ENCODE data around the gene RRP15. TPM values are rescaled to one million over a fixed set of nuclear protein-coding genes. Genes with fewer than 3 reads are reported as not detected.

RRP15 gene
- polyA plus RNA-seq, 3 donors from 2014 or later: 6.4 to 12.8 (median 10.3) TPM

GRCh38 chr1:218382261-218382660, 97.2 kb downstream of the RRP15 start:
- DNase-seq: no peak
- peaks cover 0 to 6% (median 0%) of the 10 kb centered on the region in 3 donors for H3K27me3 Mint-ChIP-seq (ENCODE audit: low read depth in 3 of 3)

GRCh38 chr1:218383051-218383450, 98.0 kb downstream of the RRP15 start:
- no peak overlapping the region for H3K27ac Mint-ChIP-seq
- H3K4me1 Mint-ChIP-seq: no peaks in the 10 kb centered on the region
- peaks cover 0 to 4% (median 0%) of the 10 kb centered on the region in 6 donors for H3K9me3 Mint-ChIP-seq
- no peaks in the 10 kb centered on the region for H3K36me3 Mint-ChIP-seq
- H3K4me3 Mint-ChIP-seq: no peak overlapping the region
- H3K27me3 Mint-ChIP-seq (ENCODE audit: low read depth in 3 of 3): peaks cover 0 to 4% (median 0%) of the 10 kb centered on the region in 3 donors
- DNase-seq: no peak

More at GRCh38 chr1:218382261-218382660, 97.2 kb downstream of the RRP15 start:
- Mint-ChIP-seq H3K4me1 (peaks cover 5 to 6% of the 10 kb centered on the region in 2 donors), H3K27ac (no peak overlapping the region), H3K36me3 (no peaks in the 10 kb centered on the region), H3K4me3 (no peak overlapping the region), H3K9me3 (peaks cover 0 to 4% (median 0%) of the 10 kb centered on the region in 6 donors)

GRCh38 chr1:218383681-218384080, 98.6 kb downstream of the RRP15 start:
- H3K27me3 Mint-ChIP-seq (ENCODE audit: low read depth in 3 of 3): peaks cover 0 to 4% (median 2%) of the 10 kb centered on the region in 3 donors
- H3K27ac Mint-ChIP-seq: no peak overlapping the region
- H3K36me3 Mint-ChIP-seq: no peaks in the 10 kb centered on the region

GRCh38 chr1:218384581-218384993, 99.5 kb downstream of the RRP15 start:
- peaks cover 0 to 4% (median 0%) of the 10 kb centered on the region in 6 donors for H3K9me3 Mint-ChIP-seq
- no peak for DNase-seq
- no peaks in the 10 kb centered on the region for H3K4me1 Mint-ChIP-seq
- no peak overlapping the region for H3K4me3 Mint-ChIP-seq
- H3K27ac Mint-ChIP-seq: no peak overlapping the region
- H3K36me3 Mint-ChIP-seq: no peaks in the 10 kb centered on the region
- peaks cover 0 to 4% (median 2%) of the 10 kb centered on the region in 3 donors for H3K27me3 Mint-ChIP-seq (ENCODE audit: low read depth in 3 of 3)

More at GRCh38 chr1:218383681-218384080, 98.6 kb downstream of the RRP15 start:
- Mint-ChIP-seq H3K4me1 (no peaks in the 10 kb centered on the region), H3K4me3 (no peak overlapping the region), H3K9me3 (peaks cover 0 to 4% (median 0%) of the 10 kb centered on the region in 6 donors)
- DNase-seq: no peak

Other genes with a start within 250 kb of the RRP15 start
- under 1 TPM in 1 of 3 donors, not detected in 2; 0.07 TPM for gene TGFB2, start 60.0 kb downstream of the RRP15 start, polyA plus RNA-seq

All from immature natural killer cell (primary cell).